HG03460 (cell line): ENCODE data around the gene SLC17A7.

Source experiments
- ATAC-seq: cut with Tn5 transposase; IDR thresholded peaks from one replicate; pipeline ENCODE4 v1.9.1; 2021; ENCODE audit not compliant: unreplicated experiment

SLC17A7 gene

GRCh38 chr19:49411681-49412326, 29.5 kb downstream of the SLC17A7 start:
- no peak for ATAC-seq

GRCh38 chr19:49409441-49410029, 31.8 kb downstream of the SLC17A7 start:
- ATAC-seq: no peak

GRCh38 chr19:49408816-49409440, 32.4 kb downstream of the SLC17A7 start:
- ATAC-seq: no peak

GRCh38 chr19:49407482-49408015, 33.8 kb downstream of the SLC17A7 start:
- no peak for ATAC-seq

- no peak for ATAC-seq
Observed at GRCh38 chr19:49407079-49407478, 34.2 kb downstream of the SLC17A7 start.

- no peak for ATAC-seq
Observed at GRCh38 chr19:49403404-49404187, 37.7 kb downstream of the SLC17A7 start.

- no peak for ATAC-seq
Observed at GRCh38 chr19:49400029-49400428, 41.3 kb downstream of the SLC17A7 start.

GRCh38 chr19:49398931-49399330, 42.4 kb downstream of the SLC17A7 start:
- ATAC-seq: no peak

- no peak for ATAC-seq
Observed at GRCh38 chr19:49398001-49398615, 43.2 kb downstream of the SLC17A7 start.

GRCh38 chr19:49396738-49397505, 44.4 kb downstream of the SLC17A7 start:
- no peak for ATAC-seq

GRCh38 chr19:49395581-49396407, 45.5 kb downstream of the SLC17A7 start:
- ATAC-seq: no peak

GRCh38 chr19:49393881-49394280, 47.4 kb downstream of the SLC17A7 start:
- ATAC-seq: no peak

- ATAC-seq: no peak
Observed at GRCh38 chr19:49391581-49392399, 49.5 kb downstream of the SLC17A7 start.

GRCh38 chr19:49390929-49391359, 50.4 kb downstream of the SLC17A7 start:
- no peak for ATAC-seq

GRCh38 chr19:49390131-49390928, 51.0 kb downstream of the SLC17A7 start:
- ATAC-seq: no peak

GRCh38 chr19:49389406-49389805, 51.9 kb downstream of the SLC17A7 start:
- no peak for ATAC-seq

GRCh38 chr19:49387936-49388372, 53.4 kb downstream of the SLC17A7 start, which contains the start of gene KASH5:
Gene KASH5 (plus strand): TSS chr19:49388249. CDS start chr19:49390884, 2,635 bp downstream.
- ATAC-seq: no peak
